HL-60/S4 treated with retinoic acid at 250 ng/mL for 4 days and 3 days (cell line): ENCODE results near the gene CCSAP.
"Not testable (repeated sequence)": the region's sequence is repeated elsewhere in the genome, so short reads cannot be mapped to it uniquely, and the experiment has no call there.

Experiments used
- in situ Hi-C: fragments of 300-500 bp; cut with MboI; formaldehyde crosslinking; loops from 2 replicates; pipeline ENCODE4 v1.7.0; 2022; ENCODE audit warnings: low sequenced_read_pairs

The CCSAP gene

GRCh38 chr1:229325853-229326487 is 16.9 kb downstream of the CCSAP start:
- in situ Hi-C loops = no loop called here

DNA sequence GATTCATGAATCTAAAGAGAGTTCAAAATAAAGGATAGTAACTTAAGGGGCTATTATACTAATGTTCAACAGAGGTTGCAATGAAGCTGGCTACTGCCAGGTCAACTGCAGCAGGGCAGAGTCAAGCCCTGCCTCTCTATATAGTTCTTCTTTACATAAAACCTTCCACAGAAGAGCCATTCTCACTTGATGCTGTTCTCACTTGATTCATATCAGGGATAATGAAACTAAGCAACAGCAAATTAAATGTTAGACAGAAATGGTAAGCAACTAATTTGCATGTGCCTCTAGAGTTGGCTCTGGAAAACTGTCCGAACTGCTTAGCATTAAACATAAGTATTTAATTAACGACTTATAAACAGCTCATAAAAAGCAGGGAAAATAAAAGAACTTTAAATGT is 17.4 kb downstream of the CCSAP start:
- in situ Hi-C loops = no loop called here

GRCh38 chr1:229323885-229324553 is 18.8 kb downstream of the CCSAP start:
- in situ Hi-C loops = no loop called here

GRCh38 chr1:229323201-229323600 is 19.6 kb downstream of the CCSAP start:
- in situ Hi-C loops = no loop called here

GRCh38 chr1:229319487-229319886 is 23.4 kb downstream of the CCSAP start:
- in situ Hi-C loops = no loop called here

GRCh38 chr1:229318056-229318455 is 24.8 kb downstream of the CCSAP start:
- in situ Hi-C loops = no loop called here

DNA sequence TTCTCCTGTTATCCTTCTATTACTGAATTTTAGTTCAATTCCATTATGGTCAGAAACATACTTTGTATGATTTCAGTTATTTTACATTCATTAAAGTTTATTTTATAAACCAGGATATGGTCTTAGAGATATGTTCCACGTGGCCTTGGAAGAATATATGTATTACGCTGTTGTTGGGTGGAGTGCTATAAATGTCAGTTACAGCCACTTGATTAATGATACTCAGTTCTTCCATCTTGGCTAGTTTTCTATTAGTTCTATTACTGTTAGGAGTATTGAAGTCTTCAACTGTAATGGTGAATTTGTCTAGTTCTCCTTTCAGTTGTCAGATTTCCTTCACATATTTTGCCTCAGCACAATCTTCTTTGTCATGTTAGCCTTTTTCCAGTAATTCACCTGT is 26.7 kb downstream of the CCSAP start:
- in situ Hi-C loops = no loop called here

DNA sequence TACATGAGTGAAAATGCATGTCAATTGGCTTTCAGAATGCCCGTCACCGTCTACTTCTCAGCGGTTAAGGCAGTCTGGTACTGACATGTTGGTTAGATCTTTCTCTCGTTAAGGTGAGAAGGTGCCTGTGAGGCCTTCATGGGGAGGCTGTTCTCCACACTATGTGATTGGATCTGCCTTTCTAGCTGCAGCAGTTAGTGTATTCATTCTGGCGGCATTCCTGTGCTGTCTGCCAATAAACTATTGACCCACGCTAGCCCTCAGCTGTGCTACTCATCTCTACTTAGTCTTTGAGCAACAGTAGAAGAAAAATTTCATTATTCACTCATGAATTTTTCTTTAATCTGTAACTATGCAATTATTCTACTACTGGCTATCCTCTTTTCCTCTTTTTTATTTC is 32.0 kb downstream of the CCSAP start:
- in situ Hi-C loops = no loop called here

- in situ Hi-C loops = no loop called here
Measured at GRCh38 chr1:229309684-229310083, 33.2 kb downstream of the CCSAP start.

- in situ Hi-C loops = no loop called here
Measured at GRCh38 chr1:229309074-229309473, 33.8 kb downstream of the CCSAP start.

- in situ Hi-C loops = no loop called here
Measured at GRCh38 chr1:229305392-229305791, 37.5 kb downstream of the CCSAP start.

- in situ Hi-C loops = no loop called here
Measured at GRCh38 chr1:229303855-229304254, 39.0 kb downstream of the CCSAP start.

- in situ Hi-C loops = no loop called here
Measured at GRCh38 chr1:229302740-229303139, 40.1 kb downstream of the CCSAP start.

GRCh38 chr1:229300099-229300757 is 42.6 kb downstream of the CCSAP start:
- in situ Hi-C loops = no loop called here

- in situ Hi-C loops = no loop called here
Measured at GRCh38 chr1:229298887-229299503, 43.9 kb downstream of the CCSAP start.

DNA sequence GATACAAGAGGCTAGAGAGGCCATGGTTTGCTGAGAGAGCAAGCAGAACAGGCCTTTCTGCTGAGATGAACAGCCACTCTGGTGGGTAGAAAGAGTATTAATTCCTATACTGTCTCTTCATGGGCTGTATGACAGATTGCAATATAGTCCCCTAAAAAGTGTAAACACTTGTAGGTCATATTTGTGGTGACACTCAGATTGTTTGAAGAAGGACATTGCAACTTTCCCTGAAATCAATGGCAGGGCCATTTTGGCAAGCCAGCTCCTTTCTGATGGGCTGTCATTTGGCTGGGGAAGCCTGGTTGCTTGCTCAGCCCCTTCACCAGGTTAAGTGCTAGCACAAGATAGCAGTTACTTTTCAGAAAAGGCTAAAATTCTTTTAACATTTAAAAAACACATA is 44.4 kb downstream of the CCSAP start:
- in situ Hi-C loops = no loop called here

DNA sequence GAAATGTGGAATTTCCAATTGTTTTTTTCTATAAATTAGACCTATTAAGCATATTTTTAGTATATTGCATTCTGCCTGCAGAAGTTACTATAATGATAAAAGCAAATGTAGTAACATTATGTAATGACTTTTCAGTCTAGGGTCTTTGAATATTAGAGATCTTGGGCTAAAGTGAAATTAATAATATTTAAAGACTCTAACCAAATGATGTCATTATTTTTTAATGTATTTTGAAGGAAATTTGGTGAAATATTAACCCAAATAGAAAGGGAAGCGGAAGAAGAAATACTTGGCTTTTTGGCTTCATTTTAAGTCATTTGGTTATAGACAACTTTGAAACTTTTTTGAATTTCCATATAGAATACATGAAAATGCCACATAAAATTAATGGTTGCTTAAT is 45.1 kb downstream of the CCSAP start:
- in situ Hi-C loops = no loop called here

DNA sequence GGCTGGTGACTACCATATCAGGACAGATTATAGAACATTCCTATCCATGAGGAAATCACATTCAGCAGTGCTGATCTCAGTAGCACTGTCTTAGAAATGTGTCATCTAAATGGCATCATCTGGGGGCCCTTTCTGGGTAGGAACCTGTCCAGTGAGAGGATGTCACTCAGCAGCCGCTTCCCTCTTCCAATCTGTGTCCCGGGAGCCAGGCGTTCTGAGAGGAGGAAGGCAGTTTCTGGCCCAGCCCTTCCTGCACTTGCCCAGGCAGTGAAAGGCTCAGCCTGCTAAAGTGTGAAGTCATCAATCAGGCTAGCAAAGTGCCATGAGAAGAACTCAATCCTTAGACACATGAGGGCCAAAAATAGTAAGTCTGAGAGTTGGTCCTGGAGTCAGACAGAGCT is 46.3 kb downstream of the CCSAP start:
- in situ Hi-C loops = no loop called here

DNA sequence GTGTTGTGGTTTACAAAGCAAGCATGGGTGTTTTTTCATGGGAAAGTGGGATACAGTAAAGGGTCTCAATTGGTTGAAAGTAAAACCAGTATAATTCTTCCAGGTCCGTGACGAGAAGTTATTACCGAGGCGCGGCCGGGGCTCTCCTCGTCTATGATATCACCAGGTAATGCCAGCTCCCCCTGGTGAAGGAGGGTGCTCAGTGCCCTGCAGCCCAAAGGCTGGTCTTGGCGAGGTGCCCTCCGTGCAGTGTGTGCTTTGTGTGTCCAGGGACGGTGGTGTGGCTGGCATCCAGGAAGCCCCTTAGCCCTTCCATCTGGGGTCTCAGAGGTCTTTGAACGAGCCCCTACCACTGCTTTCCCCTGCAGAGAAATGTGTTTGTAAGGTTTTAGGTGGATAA is 47.1 kb downstream of the CCSAP start:
- in situ Hi-C loops = no loop called here

- in situ Hi-C loops = no loop called here
Measured at GRCh38 chr1:229293528-229294204, 49.2 kb downstream of the CCSAP start.

DNA sequence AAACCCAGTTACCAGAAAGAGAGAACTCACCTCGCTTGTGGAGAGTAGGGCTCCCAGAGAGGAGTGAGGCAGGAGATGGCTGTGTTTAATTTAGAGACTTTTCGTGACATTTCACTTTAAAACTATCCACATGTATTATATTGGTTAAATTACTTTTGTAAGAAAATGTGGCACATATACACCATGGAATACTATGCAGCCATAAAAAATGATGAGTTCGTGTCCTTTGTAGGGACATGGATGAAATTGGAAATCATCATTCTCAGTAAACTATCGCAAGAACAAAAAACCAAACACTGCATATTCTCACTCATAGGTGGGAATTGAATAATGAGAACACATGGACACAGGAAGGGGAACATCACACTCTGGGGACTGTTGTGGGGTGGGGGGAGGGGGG is 51.2 kb downstream of the CCSAP start:
- in situ Hi-C loops = not testable (repeated sequence)
